ENCODE measurements around the gene GPX3.
A peak's percentile ranks its signal among the peaks of the same experiment; 100 is the strongest.

Gene GPX3

GRCh38 chr5:150992705-150993104, 27.7 kb upstream of the GPX3 start:
- Histone ChIP-seq H3K9me3 (replicated peaks in 1 of 2; ENCODE audit: control insufficient read depth in 2 of 2, insufficient read depth in 1 of 2, low read depth in 1 of 2, low read length in 2 of 2) (peaks cover 0 to 3% of the 10 kb centered on the region in 2 donors), H3K14ac (ENCODE audit: low read length) (no peak overlapping the region), H2AFZ (ENCODE audit: low read length) (no peak overlapping the region), H3K23ac (ENCODE audit: low read depth, low read length, poor library complexity) (no peak overlapping the region), H3K4me3 (ENCODE audit: low read length in 2 of 2) (no peak overlapping the region), H3K79me1 (ENCODE audit: low read depth, low read length) (no peaks in the 10 kb centered on the region), H3K18ac (ENCODE audit: low read length) (no peak overlapping the region), H4K8ac (ENCODE audit: low read depth, low read length) (no peak overlapping the region), H3K36me3 (replicated peaks in 1 of 2; ENCODE audit: control insufficient read depth in 2 of 2, insufficient read depth in 2 of 2, low read length in 2 of 2) (no peaks in the 10 kb centered on the region), H3K27ac (replicated peaks; ENCODE audit: low read length) (no peak overlapping the region), H3K9ac (ENCODE audit: low read depth, low read length, poor library complexity) (no peak overlapping the region), H3K27me3 (ENCODE audit: control insufficient read depth in 3 of 3, insufficient read depth in 3 of 3, low read depth in 1 of 3, low read length in 3 of 3) (no peaks in the 10 kb centered on the region), H4K91ac (ENCODE audit: low read depth, low read length, poor library complexity) (no peak overlapping the region), H3K4me2 (ENCODE audit: insufficient read depth, low read length, poor library complexity, severe bottlenecking) (no peak overlapping the region), H2BK120ac (ENCODE audit: low read depth, low read length) (no peak overlapping the region), H3K4me1 (ENCODE audit: control insufficient read depth in 2 of 2, insufficient read depth in 1 of 2, low read depth in 1 of 2, low read length in 2 of 2) (no peaks in the 10 kb centered on the region), H3K4ac (ENCODE audit: low read length) (no peak overlapping the region), H2BK5ac (ENCODE audit: low read length) (no peak overlapping the region), H2AK5ac (ENCODE audit: low read depth, low read length) (no peak overlapping the region), H2BK15ac (ENCODE audit: low read length) (no peak overlapping the region), H2BK12ac (ENCODE audit: low read length) (no peak overlapping the region)
- WGBS, 2 donors (ENCODE audit: extremely low coverage in 2 of 2, insufficient read length in 2 of 2, insufficient replicate concordance in 1 of 2), result no CpG with 5 or more reads among the region's 6 CpGs
- DNase-seq (ENCODE audit: low spot score), result no peak

- Histone ChIP-seq H3K79me1 (ENCODE audit: low read depth, low read length) (no peaks in the 10 kb centered on the region), H2BK12ac (ENCODE audit: low read length) (no peak overlapping the region), H3K4ac (ENCODE audit: low read length) (no peak overlapping the region), H2BK120ac (ENCODE audit: low read depth, low read length) (no peak overlapping the region), H3K4me2 (ENCODE audit: insufficient read depth, low read length, poor library complexity, severe bottlenecking) (no peak overlapping the region), H3K18ac (ENCODE audit: low read length) (no peak overlapping the region), H3K36me3 (replicated peaks in 1 of 2; ENCODE audit: control insufficient read depth in 2 of 2, insufficient read depth in 2 of 2, low read length in 2 of 2) (no peaks in the 10 kb centered on the region), H4K8ac (ENCODE audit: low read depth, low read length) (no peak overlapping the region), H2BK15ac (ENCODE audit: low read length) (no peak overlapping the region), H3K9ac (ENCODE audit: low read depth, low read length, poor library complexity) (no peak overlapping the region), H3K9me3 (replicated peaks in 1 of 2; ENCODE audit: control insufficient read depth in 2 of 2, insufficient read depth in 1 of 2, low read depth in 1 of 2, low read length in 2 of 2) (peaks cover 0 to 3% of the 10 kb centered on the region in 2 donors), H2BK5ac (ENCODE audit: low read length) (no peak overlapping the region), H2AFZ (ENCODE audit: low read length) (no peak overlapping the region), H3K27ac (replicated peaks; ENCODE audit: low read length) (no peak overlapping the region), H4K91ac (ENCODE audit: low read depth, low read length, poor library complexity) (no peak overlapping the region), H3K4me1 (ENCODE audit: control insufficient read depth in 2 of 2, insufficient read depth in 1 of 2, low read depth in 1 of 2, low read length in 2 of 2) (no peaks in the 10 kb centered on the region), H3K23ac (ENCODE audit: low read depth, low read length, poor library complexity) (no peak overlapping the region), H2AK5ac (ENCODE audit: low read depth, low read length) (no peak overlapping the region), H3K4me3 (ENCODE audit: low read length in 2 of 2) (no peak overlapping the region), H3K14ac (ENCODE audit: low read length) (peak overlapping the region; percentile 50), H3K27me3 (ENCODE audit: control insufficient read depth in 3 of 3, insufficient read depth in 3 of 3, low read depth in 1 of 3, low read length in 3 of 3) (no peaks in the 10 kb centered on the region)
- no peak for DNase-seq (ENCODE audit: low spot score)
- no CpG with 5 or more reads among the region's 2 CpGs for WGBS, 2 donors (ENCODE audit: extremely low coverage in 2 of 2, insufficient read length in 2 of 2, insufficient replicate concordance in 1 of 2)
Measured at GRCh38 chr5:150993422-150993821, 27.0 kb upstream of the GPX3 start.

GRCh38 chr5:150993826-150994412, 26.5 kb upstream of the GPX3 start:
- no peak overlapping the region for H3K18ac ChIP-seq (ENCODE audit: low read length)
- H4K91ac ChIP-seq (ENCODE audit: low read depth, low read length, poor library complexity), result no peak overlapping the region
- no peaks in the 10 kb centered on the region for H3K27me3 ChIP-seq (ENCODE audit: control insufficient read depth in 3 of 3, insufficient read depth in 3 of 3, low read depth in 1 of 3, low read length in 3 of 3)
- no peak overlapping the region for H3K4me2 ChIP-seq (ENCODE audit: insufficient read depth, low read length, poor library complexity, severe bottlenecking)
- H3K4me3 ChIP-seq (ENCODE audit: low read length in 2 of 2), result no peak overlapping the region
- no peak overlapping the region for H3K4ac ChIP-seq (ENCODE audit: low read length)
- no peak overlapping the region for H2BK12ac ChIP-seq (ENCODE audit: low read length)
- no CpG with 5 or more reads among the region's 1 CpG for WGBS, 2 donors (ENCODE audit: extremely low coverage in 2 of 2, insufficient read length in 2 of 2, insufficient replicate concordance in 1 of 2)
- no peak overlapping the region for H3K14ac ChIP-seq (ENCODE audit: low read length)
- H3K9me3 ChIP-seq (replicated peaks in 1 of 2; ENCODE audit: control insufficient read depth in 2 of 2, insufficient read depth in 1 of 2, low read depth in 1 of 2, low read length in 2 of 2), result peaks cover 0 to 3% of the 10 kb centered on the region in 2 donors
- no peak overlapping the region for H4K8ac ChIP-seq (ENCODE audit: low read depth, low read length)
- H3K9ac ChIP-seq (ENCODE audit: low read depth, low read length, poor library complexity), result no peak overlapping the region
- no peak overlapping the region for H2AK5ac ChIP-seq (ENCODE audit: low read depth, low read length)
- H2BK15ac ChIP-seq (ENCODE audit: low read length), result no peak overlapping the region
- DNase-seq (ENCODE audit: low spot score), result no peak
- no peak overlapping the region for H3K23ac ChIP-seq (ENCODE audit: low read depth, low read length, poor library complexity)
- no peaks in the 10 kb centered on the region for H3K4me1 ChIP-seq (ENCODE audit: control insufficient read depth in 2 of 2, insufficient read depth in 1 of 2, low read depth in 1 of 2, low read length in 2 of 2)
- H2AFZ ChIP-seq (ENCODE audit: low read length), result no peak overlapping the region
- no peak overlapping the region for H2BK120ac ChIP-seq (ENCODE audit: low read depth, low read length)
- no peak overlapping the region for H2BK5ac ChIP-seq (ENCODE audit: low read length)
- H3K79me1 ChIP-seq (ENCODE audit: low read depth, low read length), result no peaks in the 10 kb centered on the region
- no peak overlapping the region for H3K27ac ChIP-seq (replicated peaks; ENCODE audit: low read length)
- H3K36me3 ChIP-seq (replicated peaks in 1 of 2; ENCODE audit: control insufficient read depth in 2 of 2, insufficient read depth in 2 of 2, low read length in 2 of 2), result no peaks in the 10 kb centered on the region

GRCh38 chr5:150999704-151000442, 20.5 kb upstream of the GPX3 start:
- Histone ChIP-seq H2AFZ (ENCODE audit: low read length) (no peak overlapping the region), H3K36me3 (replicated peaks in 1 of 2; ENCODE audit: control insufficient read depth in 2 of 2, insufficient read depth in 2 of 2, low read length in 2 of 2) (no peaks in the 10 kb centered on the region), H3K27me3 (ENCODE audit: control insufficient read depth in 3 of 3, insufficient read depth in 3 of 3, low read depth in 1 of 3, low read length in 3 of 3) (peaks cover 0 to 4% (median 0%) of the 10 kb centered on the region in 3 experiments), H2AK5ac (ENCODE audit: low read depth, low read length) (no peak overlapping the region), H2BK120ac (ENCODE audit: low read depth, low read length) (no peak overlapping the region), H3K4me2 (ENCODE audit: insufficient read depth, low read length, poor library complexity, severe bottlenecking) (no peak overlapping the region), H2BK15ac (ENCODE audit: low read length) (no peak overlapping the region), H4K91ac (ENCODE audit: low read depth, low read length, poor library complexity) (no peak overlapping the region), H3K4ac (ENCODE audit: low read length) (no peak overlapping the region), H3K9me3 (replicated peaks in 1 of 2; ENCODE audit: control insufficient read depth in 2 of 2, insufficient read depth in 1 of 2, low read depth in 1 of 2, low read length in 2 of 2) (no peaks in the 10 kb centered on the region), H3K4me1 (ENCODE audit: control insufficient read depth in 2 of 2, insufficient read depth in 1 of 2, low read depth in 1 of 2, low read length in 2 of 2) (peaks cover 0 to 4% of the 10 kb centered on the region in 2 donors), H4K8ac (ENCODE audit: low read depth, low read length) (no peak overlapping the region), H3K18ac (ENCODE audit: low read length) (no peak overlapping the region), H3K14ac (ENCODE audit: low read length) (peak overlapping the region; percentile 14), H3K23ac (ENCODE audit: low read depth, low read length, poor library complexity) (no peak overlapping the region), H3K27ac (replicated peaks; ENCODE audit: low read length) (no peak overlapping the region), H3K79me1 (ENCODE audit: low read depth, low read length) (no peaks in the 10 kb centered on the region), H2BK5ac (ENCODE audit: low read length) (no peak overlapping the region), H2BK12ac (ENCODE audit: low read length) (no peak overlapping the region), H3K9ac (ENCODE audit: low read depth, low read length, poor library complexity) (no peak overlapping the region), H3K4me3 (ENCODE audit: low read length in 2 of 2) (no peak overlapping the region)
- no peak for DNase-seq (ENCODE audit: low spot score)
- no CpG with 5 or more reads among the region's 7 CpGs for WGBS, 2 donors (ENCODE audit: extremely low coverage in 2 of 2, insufficient read length in 2 of 2, insufficient replicate concordance in 1 of 2)
